ENCODE results near the gene GPLD1.

- TF ChIP-seq POLR2AphosphoS5 (IDR thresholded peaks at IDR 0.05; ENCODE audit: borderline replicate concordance, low read depth, low read length), result no peak
- no peak for TF ChIP-seq EZH2 (IDR thresholded peaks at IDR 0.05)
Observed at GRCh38 chr6:24480705-24481104, 8.7 kb downstream of the GPLD1 start.
